CD4-positive, alpha-beta T cell (primary cell): ENCODE measurements around the gene UGT1A9. TPM values are rescaled to one million over a fixed set of nuclear protein-coding genes. Genes with fewer than 3 reads are reported as not detected.

Source experiments
- ATAC-seq: fragments of 200-7000 bp; cut with Tn5 transposase; one replicate; pipeline ENCODE4 v1.10.0; 2022; ENCODE audit warnings: mild to moderate bottlenecking; ENCODE audit not compliant: poor library complexity
- CTCF ChIA-PET: fragments of 350-600 bp; sonication (Branson Sonifier 250); formaldehyde crosslinking; loops from one replicate; lab custom pipeline; 2021; ENCODE audit warnings: antibody characterized with exemption, inconsistent platforms; lab: Charles Lee
- POLR2A ChIA-PET: fragments of 350-600 bp; sonication (Branson Sonifier 250); formaldehyde crosslinking; loops from one replicate; lab custom pipeline; 2021; ENCODE audit warnings: antibody characterized with exemption, inconsistent platforms; lab: Charles Lee
- DNase-seq, 14 experiments: peaks; one replicate each; pipeline ENCODE4 v3.0.0-alpha.2; 2013 to 2020; ENCODE audit warnings: mixed read lengths in 2 of 14
- H3K27ac ChIP-seq, 2 donors: one replicate each; pipeline versions ENCODE4 v1.5.1 to v1.7.0; 2013; ENCODE audit warnings: low read length in 2 of 2, low read depth in 1 of 2, mild to moderate bottlenecking in 1 of 2
- H3K27me3 ChIP-seq, 2 experiments: 1 replicate in 1 of 2; 2 replicates in 1 of 2; pipeline versions ENCODE4 v1.6.1 to v1.7.0; 2013; ENCODE audit warnings: low read length in 2 of 2, control low read depth in 1 of 2, mild to moderate bottlenecking in 1 of 2, moderate library complexity in 1 of 2; ENCODE audit not compliant: insufficient read depth in 2 of 2, control insufficient read depth in 1 of 2
- H3K36me3 ChIP-seq: one replicate; pipeline ENCODE4 v1.6.1; 2013; ENCODE audit warnings: low read length, control low read depth; ENCODE audit not compliant: insufficient read depth
- H3K4me1 ChIP-seq: one replicate; pipeline ENCODE4 v1.6.1; 2013; ENCODE audit warnings: low read length, control low read depth; ENCODE audit not compliant: insufficient read depth
- H3K4me3 ChIP-seq: one replicate; pipeline ENCODE4 v1.5.1; 2013; ENCODE audit warnings: mild to moderate bottlenecking, low read length, moderate library complexity
- H3K9me3 ChIP-seq, 2 experiments: 1 replicate in 1 of 2; 2 replicates in 1 of 2; pipeline versions ENCODE4 v1.6.1 to v1.7.0; 2013; ENCODE audit warnings: low read length in 2 of 2, mild to moderate bottlenecking in 2 of 2, control low read depth in 1 of 2, moderate library complexity in 1 of 2; ENCODE audit not compliant: control insufficient read depth in 1 of 2, insufficient read depth in 1 of 2
- H3K27ac Mint-ChIP-seq: one replicate; pipeline ENCODE4 v1.8.0; 2020; ENCODE audit warnings: mixed read lengths
- H3K27me3 Mint-ChIP-seq: one replicate; pipeline ENCODE4 v1.8.0; 2021; ENCODE audit warnings: mixed read lengths
- H3K36me3 Mint-ChIP-seq: one replicate; pipeline ENCODE4 v1.8.0; 2021; ENCODE audit warnings: low read depth, mixed read lengths
- H3K4me1 Mint-ChIP-seq: one replicate; pipeline ENCODE4 v1.8.0; 2021; ENCODE audit warnings: low read depth, mixed read lengths
- H3K4me3 Mint-ChIP-seq: one replicate; pipeline ENCODE4 v1.8.0; 2020; ENCODE audit warnings: mild to moderate bottlenecking, mixed read lengths
- H3K9me3 Mint-ChIP-seq: one replicate; pipeline ENCODE4 v1.8.0; 2020; ENCODE audit warnings: mixed read lengths
- CTCF ChIP-seq: fragments of 200-600 bp; IDR thresholded peaks from one replicate; pipeline ENCODE4 v1.8.0; 2022; ENCODE audit warnings: antibody characterized with exemption, mild to moderate bottlenecking
- intact Hi-C, 2 experiments: fragments of 100-400 bp; cut with DNase I in 1 of 2; cut with micrococcal nuclease in 1 of 2; formaldehyde crosslinking; loops; one replicate each; pipeline versions ENCODE4 v1.15.1 to v1.9.0; 2023 to 2025; cut with DNase I, micrococcal nuclease
- total RNA-seq, 174 experiments: library from RNA in 2 of 174; stranded (reverse) in 2 of 174; gene quantifications; one replicate each; pipeline ENCODE4 v1.2.3 and lab custom pipeline; 2021 to 2026

UGT1A9 gene
- total RNA-seq, 2 experiments from 2014 or later = not detected

- peaks cover 0 to 8% of the 10 kb centered on the region in 2 experiments for H3K9me3 ChIP-seq
- ATAC-seq (no peak), DNase-seq (peak in 1 of 14 experiments; percentile 25)
- H3K4me1 ChIP-seq = no peaks in the 10 kb centered on the region
- peaks cover 4% of the 10 kb centered on the region for H3K27me3 Mint-ChIP-seq
- POLR2A ChIA-PET = no interaction called here
- no peak overlapping the region for H3K4me3 Mint-ChIP-seq
- H3K27me3 ChIP-seq = peaks cover 0 to 2% of the 10 kb centered on the region in 2 experiments
- no peak for TF ChIP-seq CTCF
- CTCF ChIA-PET = no interaction called here
- no peaks in the 10 kb centered on the region for H3K36me3 Mint-ChIP-seq
- no peak overlapping the region for H3K27ac Mint-ChIP-seq
- H3K9me3 Mint-ChIP-seq = no peaks in the 10 kb centered on the region
- no peak overlapping the region for H3K4me3 ChIP-seq
- no peaks in the 10 kb centered on the region for H3K4me1 Mint-ChIP-seq
- no peak overlapping the region for H3K27ac ChIP-seq
- intact Hi-C loops = no loop called here
- H3K36me3 ChIP-seq = no peaks in the 10 kb centered on the region
Measured at GRCh38 chr2:233822101-233822771, 150.5 kb downstream of the UGT1A9 start.

Other genes starting within 250 kb of the UGT1A9 start
- gene USP40, start 105.1 kb upstream of the UGT1A9 start, total RNA-seq = 1 to 10 TPM; 7.2 to 8.7 TPM
- not detected for gene UGT1A8, start 54.3 kb upstream of the UGT1A9 start, total RNA-seq
- not detected for gene UGT1A10, start 35.5 kb upstream of the UGT1A9 start, total RNA-seq
- gene UGT1A7, start 10.0 kb downstream of the UGT1A9 start, total RNA-seq = not detected
- not detected for gene UGT1A6, start 21.0 kb downstream of the UGT1A9 start, total RNA-seq
- gene UGT1A5, start 41.0 kb downstream of the UGT1A9 start, total RNA-seq = not detected
- not detected for gene UGT1A4, start 46.8 kb downstream of the UGT1A9 start, total RNA-seq
- not detected for gene UGT1A3, start 57.1 kb downstream of the UGT1A9 start, total RNA-seq
- not detected for gene UGT1A1, start 88.4 kb downstream of the UGT1A9 start, total RNA-seq
- not detected for gene MROH2A, start 106.4 kb downstream of the UGT1A9 start, total RNA-seq
- gene HJURP, start 182.6 kb downstream of the UGT1A9 start, total RNA-seq = under 1 TPM; 0.22 to 0.25 TPM
- gene TRPM8, start 245.5 kb downstream of the UGT1A9 start, total RNA-seq = not detected